NCI-H226 (cell line): ENCODE results near the gene SUPT5H.
"Not testable (repeated sequence)": the region's sequence is repeated elsewhere in the genome, so short reads cannot be mapped to it uniquely, and the experiment has no call there.

Source experiments
- DNase-seq: peaks from one replicate; pipeline ENCODE4 v3.0.0-alpha.2; 2015

The SUPT5H gene

DNA sequence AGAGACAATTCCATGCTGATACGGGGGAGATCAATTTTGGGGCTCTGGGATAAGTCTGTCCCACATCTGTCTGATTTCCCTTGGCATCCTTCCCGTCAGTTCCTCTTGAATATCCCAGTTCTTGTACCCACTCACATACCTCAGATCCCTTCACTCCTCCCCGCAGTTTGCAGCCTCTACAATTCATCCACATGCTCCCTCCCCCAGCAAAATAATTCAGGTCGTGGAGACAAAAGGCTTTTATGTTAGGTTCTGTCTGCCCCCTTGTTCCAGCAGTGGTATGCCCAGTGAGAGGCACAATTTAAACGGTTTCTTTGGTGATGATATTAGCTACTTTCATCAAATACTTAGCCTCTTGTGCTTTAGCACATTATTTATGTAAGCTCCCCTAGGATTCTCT lies 19.2 kb upstream of the SUPT5H start:
- DNase-seq = no peak

DNA sequence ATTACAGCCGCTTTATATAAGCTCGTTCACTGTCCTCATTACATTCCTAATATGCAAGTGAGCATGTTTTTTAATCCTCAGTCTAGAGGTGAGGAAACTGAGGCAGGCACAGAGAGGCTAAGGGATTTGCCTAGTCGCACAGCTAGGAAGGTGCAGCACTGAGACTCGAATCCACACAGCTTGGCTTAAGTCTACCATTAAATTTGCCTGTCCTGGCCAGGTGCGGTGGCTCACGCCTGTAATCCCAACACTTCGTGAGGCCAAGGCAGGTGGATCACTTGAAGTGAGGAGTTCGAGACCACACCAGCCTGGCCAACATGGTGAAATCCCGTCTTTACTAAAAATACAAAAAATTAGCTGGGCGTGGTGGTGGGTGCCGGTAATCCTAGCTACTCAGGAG lies 17.7 kb upstream of the SUPT5H start:
- DNase-seq = no peak

DNA sequence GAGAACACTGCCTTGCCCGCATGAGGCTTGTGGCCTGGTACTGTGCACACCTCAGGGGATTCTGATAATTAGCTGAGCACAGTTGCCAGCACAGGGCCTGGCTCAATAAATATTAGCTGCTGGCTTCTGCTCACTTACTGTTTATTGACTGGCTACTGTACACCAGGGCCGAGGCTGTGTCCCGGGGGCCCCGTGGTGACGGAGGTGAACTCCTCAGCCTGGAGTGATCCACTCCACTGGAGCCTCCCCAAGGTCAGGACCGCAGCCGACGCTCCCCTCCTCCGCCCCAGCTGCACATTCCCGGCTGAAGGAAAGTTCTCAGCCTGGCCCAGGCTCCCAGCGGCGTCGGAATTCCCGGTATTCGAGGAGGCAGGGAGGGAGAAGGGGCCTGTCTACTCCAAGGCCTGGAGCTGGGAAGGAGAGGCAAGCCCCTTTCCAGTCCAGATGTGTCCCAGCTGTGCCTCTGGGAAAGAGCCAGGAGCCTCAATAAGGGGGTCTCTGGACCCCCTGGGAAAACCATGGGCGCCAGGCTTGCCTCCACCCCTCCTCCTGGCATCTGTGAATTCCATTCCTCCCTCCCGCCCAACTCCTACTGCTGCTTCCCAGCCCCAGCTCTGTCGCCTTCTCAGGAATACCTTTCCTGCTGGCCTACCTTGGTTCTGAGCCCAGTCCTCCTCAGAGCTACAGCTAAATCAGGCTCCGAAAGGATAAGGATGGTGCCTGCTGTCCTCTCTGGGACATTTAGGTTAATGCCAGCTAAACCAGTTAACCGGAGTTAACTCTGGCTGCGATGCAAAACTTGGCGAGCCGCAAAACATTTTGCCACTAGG lies 16.9 kb upstream of the SUPT5H start:
- peak; percentile 92 for DNase-seq

DNA sequence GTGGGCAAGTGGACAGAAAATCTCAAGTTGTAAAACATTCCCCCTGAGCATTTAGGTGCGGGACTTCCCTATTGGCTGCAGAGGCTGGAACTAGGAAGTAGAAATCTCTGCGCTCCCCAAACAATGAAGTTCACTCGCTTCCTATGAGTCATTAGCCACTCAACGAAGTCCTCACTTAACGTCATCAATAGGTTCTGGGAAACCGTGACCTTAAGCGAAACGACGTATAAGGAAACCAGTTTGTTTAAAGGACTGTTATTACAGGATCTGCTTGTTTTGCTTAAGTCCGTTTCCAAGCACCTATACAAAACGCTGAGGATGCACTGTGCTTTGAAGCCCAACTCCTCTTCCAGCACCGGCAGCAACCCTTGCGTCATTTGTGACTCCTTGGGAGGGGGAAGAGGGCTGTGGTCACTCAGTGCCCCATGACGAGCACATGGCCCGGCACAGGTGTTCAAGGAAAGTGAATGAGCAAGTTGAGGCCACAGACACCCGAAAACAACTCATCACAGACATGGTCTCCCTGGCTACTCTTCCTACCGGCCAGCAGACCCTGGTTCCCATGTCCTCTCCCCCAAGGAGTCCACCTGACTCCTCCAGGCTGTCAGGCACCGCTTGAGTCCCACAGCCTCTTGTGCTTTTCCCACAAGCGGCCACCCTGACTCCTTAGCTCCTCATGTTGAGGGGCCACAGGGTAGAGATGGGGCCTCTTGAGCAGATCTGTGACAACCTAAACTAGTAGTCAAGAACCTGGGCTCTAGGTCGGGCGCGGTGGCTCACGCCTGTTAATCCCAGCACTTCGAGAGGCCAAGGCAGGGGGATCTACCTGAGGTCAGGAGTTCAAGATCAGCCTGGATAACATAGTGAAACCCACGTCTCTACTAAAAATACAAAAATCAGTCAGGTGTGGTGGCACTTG lies 14.4 kb upstream of the SUPT5H start:
- no peak for DNase-seq

DNA sequence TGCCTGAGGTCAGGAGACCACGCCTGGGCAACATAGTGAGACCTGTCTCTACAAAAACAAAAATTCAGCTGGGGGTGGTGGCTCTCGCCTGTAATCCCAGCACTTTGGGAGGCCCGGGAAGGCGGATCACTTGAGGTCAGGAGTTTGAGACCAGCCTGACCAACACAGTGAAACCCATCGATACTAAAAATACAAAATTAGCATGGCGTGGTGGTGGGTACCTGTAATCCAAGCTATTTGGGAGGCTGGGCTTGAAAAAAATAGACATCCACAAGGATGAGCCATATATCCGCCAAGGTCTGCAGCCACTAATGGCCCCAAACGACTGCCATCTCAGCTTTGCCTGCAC lies 12.7 kb upstream of the SUPT5H start:
- DNase-seq = no peak

DNA sequence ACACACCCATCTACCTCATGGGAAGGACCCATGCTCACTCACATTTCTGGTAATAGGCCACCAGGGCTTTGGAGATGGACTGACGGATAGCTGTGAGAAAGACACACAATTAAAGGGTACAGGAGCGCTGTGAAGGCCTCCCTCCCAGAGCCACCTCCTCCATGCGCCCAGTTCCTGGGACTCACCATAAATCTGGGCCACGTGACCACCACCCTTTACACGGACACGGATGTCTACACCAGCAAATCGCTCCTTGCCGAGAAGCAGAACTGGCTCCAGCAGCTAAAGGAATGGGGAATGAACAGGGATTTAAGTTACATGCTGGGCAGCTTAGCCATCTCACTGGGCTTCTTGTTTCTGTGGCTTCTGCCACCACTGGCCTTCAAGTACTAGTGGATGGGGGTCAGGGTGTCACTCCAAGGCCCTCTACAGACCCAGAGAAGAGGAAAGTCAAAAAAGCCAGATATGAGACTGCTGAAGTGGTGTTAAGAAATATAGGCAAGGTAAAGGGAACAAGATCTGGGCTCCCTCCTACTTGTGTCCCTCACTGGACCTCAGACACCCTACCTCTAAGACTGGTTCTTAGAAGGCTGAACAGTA lies 11.8 kb upstream of the SUPT5H start:
- no peak for DNase-seq

DNA sequence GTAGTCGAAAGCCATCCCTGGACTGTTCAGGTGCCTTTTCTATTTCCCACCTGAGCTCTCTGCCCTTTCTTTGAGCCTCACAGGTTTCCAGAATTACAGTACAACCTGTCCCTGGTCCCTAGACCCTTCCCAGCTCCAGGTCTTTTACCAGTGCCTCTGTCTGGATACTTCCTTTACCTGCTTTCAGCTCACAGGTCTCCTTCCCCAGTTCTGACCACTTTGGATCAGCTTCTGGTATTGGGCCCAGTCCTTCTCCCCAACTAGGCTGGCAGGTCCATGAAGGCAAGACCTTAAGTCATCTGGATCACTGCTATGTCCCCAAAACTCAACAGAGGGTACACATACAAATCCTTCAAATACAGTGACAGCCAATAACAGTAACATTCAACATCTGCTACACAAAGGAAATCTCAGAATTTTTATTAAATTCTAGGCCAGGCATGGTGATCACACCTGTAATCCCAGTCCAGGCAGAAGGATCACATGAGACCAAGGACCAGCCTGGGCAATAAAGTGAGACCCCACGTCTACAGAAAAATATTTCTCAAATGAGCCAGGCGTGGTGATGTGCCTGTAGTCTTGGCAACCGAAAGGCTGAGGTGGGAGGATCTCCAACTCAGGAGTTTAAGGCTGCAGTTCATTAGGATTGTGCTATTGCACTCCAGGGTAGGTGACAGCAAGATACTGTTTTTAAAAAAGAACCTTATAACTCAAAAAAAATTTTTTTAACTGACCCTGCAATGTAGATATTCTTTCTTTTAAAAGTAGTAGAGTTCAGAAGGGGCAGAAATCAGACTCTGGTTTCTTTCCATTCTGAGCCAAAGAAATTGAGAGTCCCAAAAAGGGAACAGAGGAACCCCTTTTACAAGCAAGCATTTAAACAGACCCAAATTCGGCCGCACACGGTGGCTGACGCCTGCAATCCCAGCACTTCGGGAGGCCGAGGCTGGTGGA lies 11.0 kb upstream of the SUPT5H start:
- no peak for DNase-seq

DNA sequence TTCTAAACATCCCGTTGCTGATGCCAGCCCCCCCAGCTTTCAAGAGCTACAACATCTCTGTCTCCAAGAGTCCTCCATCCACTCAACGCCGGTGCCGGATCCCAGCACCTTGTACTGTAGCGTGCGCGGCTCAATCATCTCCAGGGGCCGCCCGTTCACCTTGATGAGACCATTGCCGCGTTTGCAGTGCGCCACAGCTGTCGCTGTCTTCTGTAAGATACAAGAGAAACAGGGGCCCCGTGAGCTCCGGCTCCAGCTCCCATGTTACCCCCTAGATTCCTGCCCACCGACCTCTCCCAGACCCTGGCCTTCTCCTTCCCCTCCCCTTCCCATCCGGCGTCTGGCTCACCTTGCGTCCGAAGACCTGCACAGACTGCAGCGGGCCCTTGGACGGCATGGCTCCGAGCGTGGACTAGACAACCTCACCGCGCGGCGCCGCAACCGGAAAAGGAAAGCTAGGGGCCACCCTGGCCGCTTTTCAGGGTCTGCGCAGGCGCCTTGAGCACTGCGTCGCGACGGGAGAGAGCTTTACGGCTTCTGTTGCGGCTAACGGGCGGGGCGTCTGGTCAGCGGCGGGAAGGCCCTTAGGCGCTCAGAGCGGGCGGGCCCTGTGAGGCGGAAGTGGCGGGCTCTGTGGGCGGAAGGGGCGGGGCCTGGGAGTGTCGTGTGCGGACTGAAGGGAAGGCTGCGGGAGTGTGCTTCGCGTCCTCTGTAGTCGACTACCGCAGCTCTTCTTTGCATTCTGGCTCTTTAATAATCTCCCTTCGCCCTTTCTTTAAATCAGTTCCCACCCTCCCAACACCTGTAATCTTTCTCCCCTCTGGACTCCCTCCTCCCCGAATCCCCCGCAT lies 9.7 kb upstream of the SUPT5H start, which contains the start of gene RPS16:
TSS of gene RPS16 (minus strand) at position 451 of the 851 bp plus-strand sequence. CDS start at position 397, 54 bp downstream.
- peak; percentile 94 for DNase-seq

DNA sequence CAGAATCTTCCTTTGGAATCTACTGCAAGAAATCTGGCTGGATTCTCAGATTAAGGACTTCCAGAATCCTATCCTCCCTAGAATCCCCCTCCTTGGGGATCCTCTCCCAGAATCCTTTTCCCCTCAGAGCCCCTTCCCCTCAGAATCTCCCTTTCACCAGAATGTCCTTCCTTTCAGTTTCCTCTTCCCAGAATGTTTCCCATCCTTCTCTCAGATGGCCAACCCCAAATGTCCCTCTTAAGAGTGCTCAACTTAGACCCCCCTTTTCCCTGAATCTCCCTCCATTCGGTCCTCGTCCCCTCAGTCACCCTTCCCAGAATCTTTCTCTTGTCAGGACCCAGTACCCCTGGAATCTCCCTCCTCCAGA lies 9.0 kb upstream of the SUPT5H start:
- DNase-seq = no peak

DNA sequence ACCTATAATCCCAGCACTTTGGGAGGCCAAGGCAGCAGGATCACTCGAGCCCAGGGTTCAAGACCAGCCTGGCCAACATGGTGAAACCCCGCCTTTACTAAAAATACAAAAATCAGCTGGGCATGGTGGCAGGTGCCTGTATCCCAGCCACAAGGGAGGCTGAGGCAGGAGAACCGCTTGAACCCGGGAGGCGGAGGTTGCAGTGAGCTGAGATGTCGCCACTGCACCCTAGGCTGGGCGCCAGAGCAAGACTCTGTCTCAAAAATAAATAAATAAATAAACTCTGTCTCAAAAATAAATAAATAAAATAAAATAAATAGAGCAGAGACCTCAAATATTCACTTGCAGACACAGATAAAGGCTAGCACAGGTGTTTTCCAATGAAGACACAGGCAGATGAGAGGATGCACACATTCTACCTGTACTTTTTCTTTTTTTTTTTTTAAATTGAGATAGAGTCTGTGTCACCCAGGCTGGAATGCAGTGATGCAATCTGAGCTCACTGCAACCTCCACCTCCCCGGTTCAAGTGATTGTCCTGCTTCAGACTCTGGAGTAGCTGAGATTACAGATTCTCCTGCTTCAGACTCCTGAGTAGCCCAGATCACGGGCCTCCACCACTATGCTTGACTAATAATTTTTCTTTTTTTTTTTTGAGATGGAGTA lies 7.0 kb upstream of the SUPT5H start:
- peak; percentile 68 for DNase-seq

DNA sequence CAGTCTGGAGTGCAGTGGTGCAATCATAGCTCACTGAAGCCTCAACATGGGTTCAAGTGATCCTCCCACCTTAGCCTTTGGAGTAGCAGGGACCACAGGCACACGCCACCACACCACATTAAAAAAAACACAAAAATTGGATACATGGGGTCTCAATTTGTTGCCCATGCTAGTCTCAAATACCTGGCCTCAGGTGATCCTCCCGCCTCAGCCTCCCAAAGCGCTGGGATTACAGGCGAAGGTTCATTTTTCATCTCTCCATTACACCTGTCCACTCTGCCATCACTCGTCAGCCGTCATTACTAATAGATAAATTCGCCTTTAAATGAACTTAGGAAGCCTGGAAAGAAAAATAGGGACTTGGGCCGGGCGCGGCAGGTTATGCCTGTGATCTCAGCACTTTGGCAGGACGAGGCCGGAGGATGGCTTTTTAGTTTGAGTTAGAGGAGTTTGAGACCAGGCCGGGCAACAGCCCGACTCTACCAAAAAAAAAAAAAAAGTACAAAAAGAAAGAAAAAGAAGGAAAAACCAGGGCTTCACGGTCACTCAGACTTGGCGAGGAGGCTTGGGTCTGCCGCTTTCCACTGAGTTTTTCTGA lies 685 bp upstream of the SUPT5H start:
- no peak for DNase-seq

DNA sequence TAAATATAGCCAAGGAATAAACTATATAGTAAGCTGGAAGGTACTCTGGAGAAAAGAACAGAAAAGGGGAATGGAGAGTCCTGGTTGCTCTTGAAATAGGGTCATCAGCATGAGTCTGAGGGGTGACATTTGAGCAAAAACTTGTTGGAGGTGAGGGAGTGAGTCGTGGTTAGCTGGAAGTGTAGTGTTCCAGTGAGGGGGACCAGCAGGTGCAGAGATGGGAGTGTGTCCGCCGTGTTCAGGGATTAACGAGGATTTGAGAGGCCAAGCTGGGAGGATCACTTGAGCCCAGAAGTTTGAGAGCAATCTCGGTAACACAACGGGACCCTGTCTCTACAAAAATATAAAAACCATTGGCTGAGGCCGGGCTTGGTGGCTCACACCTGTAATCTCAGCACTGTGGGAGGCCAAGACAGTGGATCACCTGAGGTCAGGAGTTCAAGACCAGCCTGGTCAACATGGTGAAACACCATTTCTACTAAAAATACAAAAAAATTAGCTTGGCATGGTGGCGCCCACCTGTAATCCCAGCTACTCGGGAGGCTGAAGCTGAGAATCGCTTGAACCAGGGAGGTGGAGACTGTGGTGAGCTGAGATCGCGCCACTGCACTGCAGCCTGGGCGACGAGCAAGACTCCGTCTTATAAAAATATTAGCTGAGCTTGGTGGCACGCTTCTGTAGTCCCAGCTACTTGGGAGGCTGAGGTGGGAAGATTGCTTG lies 1.1 kb downstream of the SUPT5H start:
- DNase-seq = no peak

DNA sequence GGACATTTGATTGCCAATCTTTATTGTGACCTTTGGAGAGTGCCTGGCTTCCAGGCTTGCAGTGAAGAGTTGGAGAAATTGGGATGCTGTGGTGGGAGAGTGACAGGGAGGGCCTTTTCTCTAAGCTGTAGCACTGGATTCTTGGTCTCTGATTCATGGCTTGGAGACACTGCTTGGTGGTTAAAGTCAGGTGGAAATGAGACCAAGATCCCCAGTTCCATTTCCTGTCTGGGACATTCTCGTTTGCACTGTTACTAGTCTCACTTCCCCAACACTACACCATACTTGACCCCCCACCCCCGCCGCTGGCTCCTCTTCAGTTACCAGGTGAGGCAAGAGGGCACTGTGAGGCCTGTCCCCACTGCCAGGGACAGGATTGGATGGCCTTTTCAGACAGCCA lies 2.9 kb downstream of the SUPT5H start:
- DNase-seq = no peak

DNA sequence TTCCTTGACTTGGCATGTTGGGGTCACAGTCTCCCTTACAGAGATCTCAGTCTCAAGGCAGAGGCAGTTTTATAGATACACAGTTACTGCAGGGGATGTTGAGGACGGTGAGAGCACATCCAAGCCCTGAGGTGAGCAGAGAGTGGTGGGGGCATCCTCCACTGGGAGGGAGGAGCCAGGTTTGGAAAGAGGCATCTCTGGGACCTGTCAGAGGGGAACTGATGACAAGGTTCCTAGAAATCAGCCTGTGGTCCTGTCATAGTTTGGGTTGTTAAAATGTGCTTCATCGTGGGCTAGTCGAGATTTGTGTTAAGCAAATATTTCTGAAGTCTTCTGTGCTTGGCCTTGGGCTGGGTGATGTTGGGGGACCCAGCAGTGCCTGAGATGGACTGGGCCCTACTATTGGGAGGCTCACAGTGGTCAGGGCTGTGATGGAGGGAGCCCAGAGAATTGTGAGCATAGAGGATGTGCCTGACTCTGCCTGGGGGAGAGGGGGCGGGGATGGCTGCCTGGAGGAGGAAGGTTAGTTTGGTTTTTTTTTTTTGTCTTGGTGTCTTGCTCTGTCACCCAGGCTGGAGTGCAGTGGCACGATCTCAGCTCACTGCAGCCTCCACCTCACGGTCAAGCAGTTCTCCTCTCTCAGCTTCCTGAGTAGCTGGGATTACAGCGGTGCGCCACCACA lies 3.9 kb downstream of the SUPT5H start:
- DNase-seq = no peak

DNA sequence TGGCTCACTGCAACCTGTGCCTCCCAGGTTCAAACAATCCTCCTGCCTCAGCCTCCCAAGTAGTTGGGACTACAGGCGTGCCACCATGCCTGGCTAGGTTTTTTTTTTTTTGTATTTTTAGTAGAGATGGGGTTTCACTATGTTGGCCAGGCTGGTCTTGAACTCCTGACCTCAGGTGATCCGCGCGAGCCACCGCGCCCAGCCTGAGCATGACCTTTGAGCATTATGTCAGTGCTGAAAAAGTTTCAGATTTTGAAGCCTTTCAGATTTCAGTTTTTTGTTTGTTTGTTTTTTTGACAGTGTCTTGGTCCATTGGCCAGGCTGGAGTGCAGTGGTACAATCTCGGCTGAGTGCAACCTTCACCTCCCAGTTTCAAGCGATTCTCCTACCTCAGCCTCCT lies 5.9 kb downstream of the SUPT5H start:
- not testable (repeated sequence) for DNase-seq

DNA sequence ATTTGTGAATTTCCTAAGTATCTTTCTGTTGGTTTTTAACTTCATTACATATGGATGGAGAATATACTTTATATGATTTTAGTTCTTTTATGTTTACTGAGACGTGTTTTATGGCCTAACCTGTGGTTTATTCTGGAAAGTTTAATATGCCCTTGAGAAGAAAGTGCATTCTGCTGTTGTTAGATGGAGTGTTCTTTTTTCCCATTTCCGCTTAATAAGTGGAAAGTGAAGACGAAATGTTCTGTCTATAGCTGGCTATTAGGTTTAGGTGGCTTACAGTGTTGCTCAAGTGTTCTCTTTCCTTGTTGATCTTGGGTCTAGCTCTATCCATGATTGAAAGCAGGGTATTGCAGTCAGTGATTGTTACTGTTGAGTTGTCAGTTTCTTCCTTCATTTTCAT lies 18.0 kb downstream of the SUPT5H start:
- no peak for DNase-seq

DNA sequence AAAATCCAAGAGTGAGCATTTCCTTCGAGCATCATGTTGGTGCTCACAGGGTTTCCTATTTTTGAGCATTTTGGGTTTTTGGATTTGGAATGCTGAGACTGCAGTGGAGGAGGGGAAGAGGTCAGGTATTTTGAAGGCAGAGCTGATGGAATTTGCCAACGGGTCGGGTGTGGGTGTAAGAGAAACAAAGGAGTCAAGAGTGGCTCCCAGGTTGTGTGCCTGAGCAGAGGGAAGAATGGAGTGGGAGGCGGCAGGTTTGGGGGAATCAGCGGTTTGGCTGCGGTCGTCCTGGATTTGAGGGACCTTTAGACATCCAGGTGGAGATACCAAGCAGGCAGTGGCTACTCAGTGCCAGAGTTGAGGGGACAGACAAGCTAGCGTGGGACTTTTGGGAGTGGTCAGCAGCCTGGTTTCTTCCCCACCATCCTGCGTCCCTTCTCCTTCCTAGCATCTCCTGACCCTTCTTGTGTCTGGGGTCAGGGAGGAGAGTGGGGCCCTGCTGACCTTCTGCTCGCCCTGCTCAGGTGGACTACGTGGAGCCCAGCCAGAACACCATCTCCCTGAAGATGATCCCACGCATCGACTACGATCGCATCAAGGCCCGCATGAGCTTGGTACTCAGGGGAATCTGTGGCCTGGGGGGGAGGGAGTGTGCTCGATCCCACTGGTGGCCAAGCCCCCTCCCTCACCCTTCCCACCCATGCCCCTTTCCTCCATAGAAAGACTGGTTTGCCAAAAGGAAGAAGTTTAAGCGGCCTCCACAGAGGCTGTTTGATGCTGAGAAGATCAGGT lies 20.8 kb downstream of the SUPT5H start:
- no peak for DNase-seq

DNA sequence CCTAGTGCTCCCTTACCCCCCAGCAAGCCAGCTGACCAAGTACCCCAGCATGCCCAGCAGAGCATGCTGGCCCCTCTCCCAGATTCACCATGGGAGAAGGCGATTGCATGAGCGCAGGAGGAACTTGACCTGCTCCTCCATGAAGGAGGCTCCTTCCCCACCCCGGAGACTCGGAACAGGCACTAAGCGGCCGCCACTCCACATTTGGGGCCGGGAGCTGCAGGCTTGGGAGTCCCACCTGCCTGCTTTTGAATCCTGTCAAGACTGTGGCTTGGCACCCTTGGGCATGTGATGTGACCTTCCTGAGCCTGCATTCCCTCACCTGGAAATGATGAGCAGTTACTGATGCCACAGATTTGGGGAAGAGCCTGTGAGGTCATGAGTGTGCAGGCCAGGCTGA lies 22.6 kb downstream of the SUPT5H start:
- DNase-seq = no peak
